VCaP (cell line): ENCODE measurements around the gene HAUS8.

ENCODE experiments used
- H3K27ac ChIP-seq: fragments of 450-650 bp; 2 replicates; pipeline ENCODE4 v1.5.1; 2017
- CTCF ChIP-seq: fragments of 450-650 bp; conservative IDR thresholded peaks from 2 replicates; pipeline ENCODE4 v1.5.1; 2017; ENCODE audit warnings: mild to moderate bottlenecking, moderate library complexity

Gene HAUS8

GRCh38 chr19:17113127-17113785, 38.0 kb upstream of the HAUS8 start:
- no peak for TF ChIP-seq CTCF
- H3K27ac ChIP-seq = no peak overlapping the region

GRCh38 chr19:17112700-17113099, 37.4 kb upstream of the HAUS8 start:
- TF ChIP-seq CTCF = no peak
- no peak overlapping the region for H3K27ac ChIP-seq

GRCh38 chr19:17112271-17112670, 37.0 kb upstream of the HAUS8 start:
- no peak overlapping the region for H3K27ac ChIP-seq
- TF ChIP-seq CTCF = no peak

- no peak for TF ChIP-seq CTCF
- no peak overlapping the region for H3K27ac ChIP-seq
Observed at GRCh38 chr19:17111766-17112165, 36.5 kb upstream of the HAUS8 start.

GRCh38 chr19:17110599-17110966, 35.3 kb upstream of the HAUS8 start:
- no peak for TF ChIP-seq CTCF
- no peak overlapping the region for H3K27ac ChIP-seq

- TF ChIP-seq CTCF = no peak
- H3K27ac ChIP-seq = no peak overlapping the region
Observed at GRCh38 chr19:17109962-17110598, 34.8 kb upstream of the HAUS8 start.

- TF ChIP-seq CTCF = no peak
- no peak overlapping the region for H3K27ac ChIP-seq
Observed at GRCh38 chr19:17109300-17109699, 34.0 kb upstream of the HAUS8 start.
